ENCODE measurements around the gene KIF18B.

The KIF18B gene

DNA sequence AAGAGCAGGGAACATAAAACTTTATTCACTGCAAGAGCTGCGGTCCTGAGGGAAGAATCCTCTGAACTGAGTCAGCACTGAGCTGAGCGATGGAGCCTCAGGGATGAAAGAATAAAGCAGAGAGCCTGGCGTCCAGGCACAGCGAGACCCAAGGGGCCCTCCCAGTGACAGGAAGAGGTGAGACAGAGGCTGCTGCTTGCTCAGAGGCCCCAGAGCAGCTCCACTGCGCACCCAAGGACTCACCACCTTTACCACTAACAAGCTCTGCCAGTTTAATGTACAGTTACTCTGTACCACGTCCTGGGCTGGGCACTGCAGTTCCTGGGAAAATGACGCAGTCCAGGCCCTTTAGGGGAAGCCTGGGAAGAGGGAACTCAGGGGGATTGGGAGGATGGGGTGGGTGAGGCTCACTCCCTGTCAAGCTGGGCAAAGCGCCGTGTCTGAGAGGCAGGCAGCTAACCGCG lies 37.9 kb downstream of the KIF18B start:
- no peak for TF ChIP-seq CTCF (IDR thresholded peaks at IDR 0.05; ENCODE audit: unreplicated experiment in 3 of 3)
- Mint-ChIP-seq H3K4me1 (peaks cover 29% of the 10 kb centered on the region), H3K4me3 (no peak overlapping the region), H3K9me3 (no peaks in the 10 kb centered on the region), H3K27ac (no peak overlapping the region), H3K27me3 (ENCODE audit: low read depth) (peaks cover 65% of the 10 kb centered on the region), H3K36me3 (ENCODE audit: low read depth) (no peaks in the 10 kb centered on the region)

DNA sequence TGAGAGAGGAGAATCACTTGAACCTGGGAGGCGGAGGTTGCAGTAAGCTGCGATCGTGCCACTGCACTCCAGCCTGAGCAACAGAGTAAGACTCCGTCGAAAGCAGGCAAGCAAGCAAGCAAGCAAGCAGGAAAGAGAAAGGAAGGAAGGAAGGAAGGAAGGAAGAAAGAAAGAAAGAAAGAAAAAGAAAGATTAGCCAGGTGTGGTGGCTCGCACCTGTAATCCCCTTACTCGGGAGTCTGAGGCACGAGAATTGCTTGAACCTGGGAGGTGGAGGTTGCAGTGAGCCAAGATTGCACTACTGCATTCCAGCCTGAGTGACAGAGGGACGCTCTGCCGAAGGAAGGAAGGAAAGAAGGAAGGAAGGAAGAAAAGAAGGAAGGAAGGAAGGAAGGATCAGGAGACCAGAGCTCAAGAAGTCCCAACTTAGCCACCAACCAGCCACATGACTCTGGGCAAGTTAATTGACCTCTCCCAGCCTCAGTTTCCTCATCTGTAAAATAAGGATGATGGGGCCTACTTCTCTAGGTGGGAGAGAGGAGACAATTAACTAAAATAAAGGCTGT lies 38.7 kb downstream of the KIF18B start:
- Mint-ChIP-seq H3K27me3 (ENCODE audit: low read depth) (peaks cover 57% of the 10 kb centered on the region), H3K4me1 (peaks cover 29% of the 10 kb centered on the region), H3K36me3 (ENCODE audit: low read depth) (no peaks in the 10 kb centered on the region), H3K4me3 (no peak overlapping the region), H3K9me3 (no peaks in the 10 kb centered on the region), H3K27ac (no peak overlapping the region)
- no peak for TF ChIP-seq CTCF (IDR thresholded peaks at IDR 0.05; ENCODE audit: unreplicated experiment in 3 of 3)

- no peaks in the 10 kb centered on the region for H3K36me3 Mint-ChIP-seq (ENCODE audit: low read depth)
- H3K27me3 Mint-ChIP-seq (ENCODE audit: low read depth): peaks cover 49% of the 10 kb centered on the region
These were observed 39.7 kb downstream of the KIF18B start for GRCh38 chr17:44907729-44908470.

GRCh38 chr17:44906763-44907728 lies 40.5 kb downstream of the KIF18B start:
- Mint-ChIP-seq H3K36me3 (ENCODE audit: low read depth) (no peaks in the 10 kb centered on the region), H3K9me3 (no peaks in the 10 kb centered on the region), H3K4me3 (no peak overlapping the region), H3K27ac (no peak overlapping the region), H3K27me3 (ENCODE audit: low read depth) (peaks cover 41% of the 10 kb centered on the region), H3K4me1 (peaks cover 35% of the 10 kb centered on the region)
- no peak for TF ChIP-seq CTCF (IDR thresholded peaks at IDR 0.05; ENCODE audit: unreplicated experiment in 3 of 3)

More at GRCh38 chr17:44907729-44908470, 39.7 kb downstream of the KIF18B start:
- H3K27ac Mint-ChIP-seq: no peak overlapping the region
- H3K4me1 Mint-ChIP-seq: peaks cover 33% of the 10 kb centered on the region
- H3K4me3 Mint-ChIP-seq: no peak overlapping the region
- no peaks in the 10 kb centered on the region for H3K9me3 Mint-ChIP-seq
- no peak for TF ChIP-seq CTCF (IDR thresholded peaks at IDR 0.05; ENCODE audit: unreplicated experiment in 3 of 3)

- H3K27ac Mint-ChIP-seq: peak overlapping the region in 2 of 3 experiments; percentile 18 to 27
- TF ChIP-seq CTCF (IDR thresholded peaks at IDR 0.05; ENCODE audit: unreplicated experiment in 3 of 3): no peak
- peaks cover 35% of the 10 kb centered on the region for H3K27me3 Mint-ChIP-seq (ENCODE audit: low read depth)
- H3K9me3 Mint-ChIP-seq: no peaks in the 10 kb centered on the region
- peaks cover 44% of the 10 kb centered on the region for H3K4me1 Mint-ChIP-seq
- no peak overlapping the region for H3K4me3 Mint-ChIP-seq
- no peaks in the 10 kb centered on the region for H3K36me3 Mint-ChIP-seq (ENCODE audit: low read depth)
These were observed 41.4 kb downstream of the KIF18B start for GRCh38 chr17:44906010-44906646.
